ENCODE results near the gene CHD1.

- TF ChIP-seq EP300 (IDR thresholded peaks at IDR 0.05; ENCODE audit: low read depth) = no peak
- TF ChIP-seq, protein P1, sequence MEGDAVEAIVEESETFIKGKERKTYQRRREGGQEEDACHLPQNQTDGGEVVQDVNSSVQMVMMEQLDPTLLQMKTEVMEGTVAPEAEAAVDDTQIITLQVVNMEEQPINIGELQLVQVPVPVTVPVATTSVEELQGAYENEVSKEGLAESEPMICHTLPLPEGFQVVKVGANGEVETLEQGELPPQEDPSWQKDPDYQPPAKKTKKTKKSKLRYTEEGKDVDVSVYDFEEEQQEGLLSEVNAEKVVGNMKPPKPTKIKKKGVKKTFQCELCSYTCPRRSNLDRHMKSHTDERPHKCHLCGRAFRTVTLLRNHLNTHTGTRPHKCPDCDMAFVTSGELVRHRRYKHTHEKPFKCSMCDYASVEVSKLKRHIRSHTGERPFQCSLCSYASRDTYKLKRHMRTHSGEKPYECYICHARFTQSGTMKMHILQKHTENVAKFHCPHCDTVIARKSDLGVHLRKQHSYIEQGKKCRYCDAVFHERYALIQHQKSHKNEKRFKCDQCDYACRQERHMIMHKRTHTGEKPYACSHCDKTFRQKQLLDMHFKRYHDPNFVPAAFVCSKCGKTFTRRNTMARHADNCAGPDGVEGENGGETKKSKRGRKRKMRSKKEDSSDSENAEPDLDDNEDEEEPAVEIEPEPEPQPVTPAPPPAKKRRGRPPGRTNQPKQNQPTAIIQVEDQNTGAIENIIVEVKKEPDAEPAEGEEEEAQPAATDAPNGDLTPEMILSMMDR (IDR thresholded peaks at IDR 0.05) = no peak
- TF ChIP-seq POLR2A (IDR thresholded peaks at IDR 0.05) = no peak
Measured at GRCh38 chr5:98941131-98941883, 12.5 kb upstream of the CHD1 start.

All from transverse colon (tissue), 3 donors.